Activated CD8-positive, alpha-beta memory T cell treated with anti-CD3 and anti-CD28 coated beads for 4 hours (primary cell): ENCODE data around the gene PATJ.
"Not testable (repeated sequence)": the region's sequence is repeated elsewhere in the genome, so short reads cannot be mapped to it uniquely, and the experiment has no call there.

Experiments used
- DNase-seq, 2 donors: peaks; one replicate each; pipeline ENCODE4 v3.0.0-alpha.2; 2020; ENCODE audit warnings: low read depth in 2 of 2

Gene PATJ

DNA sequence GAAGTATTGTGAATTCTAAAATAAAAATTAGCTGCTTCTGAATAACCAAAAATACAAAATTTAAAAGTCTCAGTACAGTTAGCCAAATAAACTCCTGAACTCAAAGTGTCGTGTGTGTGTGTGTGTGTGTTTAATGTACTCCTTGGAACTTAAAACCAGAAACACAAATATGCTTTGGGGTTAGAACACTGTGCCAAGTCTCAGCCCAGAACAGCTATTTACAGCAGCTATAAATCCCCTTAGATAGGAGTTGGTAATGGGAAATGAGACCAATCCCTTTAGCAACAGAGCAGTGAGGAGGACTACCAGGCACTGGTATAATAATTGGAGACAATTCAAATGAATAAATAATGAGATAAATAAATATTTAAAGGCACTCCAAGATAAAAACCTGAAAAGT lies 83.1 kb downstream of the PATJ start:
- DNase-seq = no peak

DNA sequence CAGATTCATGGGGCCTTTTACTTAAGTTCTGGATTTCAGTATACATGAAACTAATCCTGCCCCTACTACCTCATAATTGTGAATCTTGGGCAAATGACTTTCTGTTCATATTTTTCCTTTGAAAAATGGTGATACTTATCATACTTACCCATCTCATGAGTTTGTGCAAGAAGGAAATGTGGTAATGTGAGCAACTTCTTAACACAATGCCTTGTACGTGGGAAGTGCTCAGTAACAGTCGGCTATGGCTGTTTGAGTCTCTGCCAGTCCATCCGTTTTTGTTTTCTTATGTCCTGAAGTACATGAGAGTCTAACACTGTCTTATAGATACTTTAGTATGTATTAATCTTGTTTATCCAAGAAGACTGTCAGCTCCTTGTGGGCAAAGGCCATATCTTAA lies 86.5 kb downstream of the PATJ start:
- DNase-seq = no peak

DNA sequence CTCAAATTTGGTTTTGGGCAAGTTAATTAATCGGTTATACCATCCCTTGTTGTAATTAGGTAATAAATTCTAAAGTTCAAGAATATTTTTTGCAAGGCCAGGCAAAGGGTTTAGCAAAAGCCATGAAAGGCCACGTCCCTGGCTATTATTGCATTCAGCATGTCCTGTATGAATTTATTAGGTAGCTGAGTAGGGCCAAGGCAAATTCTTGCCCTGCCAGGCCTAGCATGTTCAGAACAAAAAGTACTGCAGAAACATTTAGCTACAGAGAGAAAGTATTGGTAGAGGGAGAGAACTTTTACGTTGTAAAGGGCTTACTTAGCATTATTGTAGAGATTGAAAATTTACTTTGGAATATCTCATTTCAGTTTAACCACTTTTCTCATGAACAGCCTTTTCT lies 94.4 kb downstream of the PATJ start:
- no peak for DNase-seq

DNA sequence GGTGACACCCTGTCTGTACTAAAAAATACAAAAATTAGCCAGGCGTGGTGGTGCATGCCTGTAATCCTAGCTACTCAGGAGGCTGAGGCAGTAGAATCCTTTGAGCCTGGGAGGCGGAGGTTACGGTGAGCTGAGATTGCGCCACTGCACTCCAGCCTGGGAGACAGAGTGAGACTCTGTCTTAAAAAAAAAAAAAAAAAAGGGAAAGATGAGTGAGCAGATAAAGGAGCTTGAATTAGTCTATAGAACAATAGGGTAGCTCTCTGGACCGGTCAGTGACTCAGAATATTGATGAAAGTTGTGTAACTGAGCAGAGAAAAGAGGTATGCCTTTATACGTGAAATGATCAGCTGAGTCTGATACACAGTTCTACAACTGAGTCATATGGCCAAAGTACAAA lies 95.3 kb downstream of the PATJ start:
- DNase-seq = not testable (repeated sequence)

DNA sequence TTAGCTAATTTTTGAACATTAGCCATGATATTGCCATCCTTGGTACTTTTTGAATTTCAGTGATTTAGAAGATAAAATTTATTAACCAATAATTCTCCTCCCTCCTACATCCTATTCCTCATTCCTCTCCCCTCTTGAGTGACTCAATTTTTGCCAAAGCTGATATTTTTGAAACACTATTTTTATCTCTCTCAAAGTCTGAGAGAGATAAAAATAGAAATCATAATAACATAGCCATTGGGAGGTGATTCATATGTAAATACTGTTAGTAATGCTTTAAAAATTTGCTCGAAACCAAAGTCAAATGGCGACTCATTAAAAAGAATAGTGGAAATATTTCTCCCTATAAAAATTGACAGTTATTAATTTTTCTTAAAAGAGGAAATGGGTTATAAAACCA lies 97.4 kb downstream of the PATJ start:
- DNase-seq = no peak

DNA sequence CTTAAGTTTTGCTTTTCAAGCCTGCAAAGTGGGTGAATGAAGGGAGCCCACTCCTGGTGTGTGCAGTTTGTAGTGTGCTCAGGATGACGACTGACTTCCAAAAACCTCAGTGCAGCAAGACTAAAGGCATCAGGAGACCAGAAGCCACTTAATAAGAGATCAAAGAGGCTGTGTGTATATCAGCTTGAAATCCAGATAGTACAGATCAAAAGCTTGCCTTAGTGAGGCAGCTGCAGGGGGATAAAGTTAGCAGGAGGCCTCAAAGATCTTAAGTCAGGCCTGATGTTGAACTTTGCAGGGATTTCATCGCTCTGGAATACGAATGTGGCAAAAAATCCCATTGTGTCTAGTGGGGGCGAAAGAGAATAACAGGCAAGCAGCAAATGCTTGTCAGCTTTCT lies 99.8 kb downstream of the PATJ start:
- DNase-seq = no peak

DNA sequence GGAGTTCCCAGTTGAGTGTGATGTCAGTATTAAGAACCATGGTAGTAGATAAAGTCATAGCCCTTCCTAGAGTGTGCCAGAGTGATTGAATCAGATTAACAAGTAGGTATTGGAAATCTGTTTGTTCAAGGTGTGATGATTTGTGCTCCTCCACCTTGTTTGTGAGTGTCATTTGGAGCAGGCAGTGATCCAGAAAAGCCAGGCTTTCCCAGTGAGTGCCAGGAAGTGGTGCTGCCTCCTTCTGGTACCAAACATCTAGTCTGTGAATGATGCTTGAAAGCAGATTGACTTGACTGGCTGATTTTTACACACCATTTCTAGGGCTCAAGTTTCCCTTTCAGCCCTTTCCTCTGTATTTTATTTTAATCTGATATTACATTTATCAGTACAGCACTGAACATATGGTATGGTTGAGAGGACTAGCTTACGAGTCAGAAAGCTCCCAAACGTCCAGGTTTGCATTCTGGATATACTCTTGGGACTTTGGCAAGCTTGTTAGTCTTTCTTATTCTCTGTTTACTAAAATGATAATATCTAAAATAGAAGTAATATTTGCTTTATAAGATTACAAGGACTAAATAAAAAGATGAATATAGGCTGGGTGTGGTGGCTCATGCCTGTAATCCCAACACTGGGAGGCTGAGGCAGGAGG lies 100.7 kb downstream of the PATJ start:
- no peak for DNase-seq

DNA sequence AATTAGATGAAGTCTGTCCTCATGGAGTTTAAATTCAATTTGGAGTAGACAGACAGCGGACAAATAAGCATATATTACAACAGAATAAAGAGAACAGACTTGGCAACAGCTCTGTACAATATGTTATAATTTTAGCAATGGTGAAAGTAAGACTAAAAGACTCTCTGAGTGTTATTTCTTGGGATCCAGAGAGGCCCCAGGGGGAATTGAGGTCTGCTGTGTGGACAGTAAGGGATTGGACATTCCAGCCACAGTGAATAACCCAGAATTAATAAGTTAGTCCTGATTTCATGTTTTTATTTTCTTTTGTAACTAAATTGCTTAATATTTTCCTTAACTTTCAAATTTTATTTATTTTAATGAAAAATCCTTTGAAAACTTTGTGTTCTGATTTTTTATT lies 101.7 kb downstream of the PATJ start:
- DNase-seq = no peak

DNA sequence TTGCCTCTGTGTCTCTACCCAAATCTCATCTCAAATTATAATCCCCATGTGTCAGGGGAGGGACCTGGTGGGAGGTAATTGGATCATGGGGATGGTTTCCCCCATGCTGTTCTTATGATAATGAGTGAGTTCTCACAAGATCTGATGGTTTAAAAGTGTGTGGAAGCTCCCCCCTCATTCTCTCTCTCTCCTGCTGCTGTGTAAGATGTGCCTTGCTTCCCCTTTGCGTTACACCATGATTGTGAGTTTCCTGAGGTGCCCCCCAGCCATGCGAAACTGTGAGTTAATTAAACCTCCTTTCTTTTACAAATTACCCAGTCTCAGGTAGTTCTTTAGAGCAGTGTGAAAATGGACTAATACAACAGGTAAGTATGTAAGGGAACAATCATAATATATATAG lies 102.4 kb downstream of the PATJ start:
- not testable (repeated sequence) for DNase-seq

DNA sequence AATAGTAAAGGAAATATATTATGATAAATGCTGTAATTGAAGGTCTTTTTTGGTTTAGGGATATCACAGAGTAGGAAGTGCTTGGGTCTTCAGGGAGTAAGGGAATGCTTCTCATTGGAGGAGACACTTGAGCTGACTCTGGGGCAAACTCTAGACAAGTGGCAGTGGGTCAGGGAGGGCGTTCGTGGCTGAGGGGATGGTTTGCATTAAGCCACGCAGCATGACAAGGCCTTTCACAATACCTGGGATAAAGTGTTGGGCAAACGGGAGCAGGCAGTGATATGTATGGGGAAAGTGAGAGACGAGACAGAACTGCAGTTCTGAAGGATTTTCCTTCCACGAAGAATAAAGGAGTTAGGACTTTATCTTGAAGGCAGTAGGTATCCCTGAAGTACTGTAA lies 109.0 kb downstream of the PATJ start:
- DNase-seq = no peak

DNA sequence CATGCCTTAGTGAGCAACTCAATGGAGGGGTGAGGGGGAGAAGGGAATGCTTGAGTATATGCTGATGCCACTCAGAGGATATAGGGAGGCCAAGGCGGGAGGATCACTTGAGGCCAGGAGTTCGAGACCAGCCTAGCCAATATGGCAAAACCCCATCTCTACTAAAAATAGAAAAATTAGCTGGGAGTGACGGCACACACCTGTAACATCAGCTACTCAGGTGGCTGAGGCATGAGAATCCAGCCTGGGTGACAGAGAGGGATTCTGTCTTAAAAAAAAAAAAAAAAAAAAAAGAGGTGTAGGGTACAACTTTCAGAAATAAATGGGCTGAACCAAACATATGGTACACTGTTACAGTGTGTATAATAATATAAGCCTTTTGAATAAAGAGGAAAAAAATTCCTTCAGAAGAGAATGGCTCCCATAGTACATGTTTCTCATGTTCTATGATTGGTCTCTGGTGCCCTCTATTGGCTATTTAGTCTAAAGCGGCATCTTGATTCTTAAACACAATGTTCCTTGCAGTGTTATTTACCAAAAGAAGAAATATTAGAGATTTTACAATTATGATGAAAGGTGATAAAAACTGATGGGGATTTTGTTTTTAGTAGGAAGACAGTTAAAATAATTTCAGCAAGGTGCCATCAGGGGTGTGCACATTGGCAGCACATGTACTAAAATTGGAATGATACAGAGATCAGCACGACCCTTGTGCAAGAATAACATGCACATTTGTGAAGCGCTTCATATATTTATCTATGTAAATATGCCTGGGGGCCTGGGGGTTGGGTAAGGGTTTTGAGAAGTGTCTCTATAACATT lies 109.8 kb downstream of the PATJ start:
- DNase-seq = no peak

DNA sequence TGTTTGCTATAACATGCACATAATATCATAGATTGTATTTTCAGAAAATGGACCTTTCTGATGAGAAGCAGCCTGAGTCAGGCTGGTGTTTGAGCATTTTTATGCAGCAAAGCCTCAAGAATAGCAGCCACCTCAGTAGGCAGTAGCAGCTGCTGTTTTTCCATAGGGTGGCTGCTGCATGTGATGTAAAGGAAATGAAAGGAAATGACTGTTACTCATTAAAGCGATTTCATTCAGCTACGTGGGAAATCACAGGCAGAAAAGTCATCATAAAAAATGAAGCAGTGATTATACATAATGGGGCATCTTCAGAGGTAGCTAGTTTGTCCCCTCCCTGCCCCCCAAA lies 110.4 kb downstream of the PATJ start:
- DNase-seq = no peak

DNA sequence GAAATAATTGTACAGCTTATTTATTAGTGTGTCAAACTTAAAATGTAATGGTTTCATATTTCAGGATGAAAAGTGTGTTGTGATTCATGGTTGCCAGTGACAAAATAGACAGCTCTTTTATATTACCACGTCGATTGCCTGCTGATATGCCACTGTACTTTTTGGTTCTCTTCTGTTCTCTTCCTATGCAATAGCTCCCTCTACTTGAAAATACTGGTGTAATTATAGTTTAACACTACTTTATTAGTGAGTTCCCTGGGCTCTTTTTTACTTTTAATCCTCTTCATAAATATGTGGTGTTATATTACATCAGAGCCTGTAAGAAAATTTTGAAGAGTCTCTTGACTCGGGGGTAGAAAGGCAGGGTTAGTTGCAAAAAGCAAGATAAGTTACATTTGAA lies 111.3 kb downstream of the PATJ start:
- no peak for DNase-seq

DNA sequence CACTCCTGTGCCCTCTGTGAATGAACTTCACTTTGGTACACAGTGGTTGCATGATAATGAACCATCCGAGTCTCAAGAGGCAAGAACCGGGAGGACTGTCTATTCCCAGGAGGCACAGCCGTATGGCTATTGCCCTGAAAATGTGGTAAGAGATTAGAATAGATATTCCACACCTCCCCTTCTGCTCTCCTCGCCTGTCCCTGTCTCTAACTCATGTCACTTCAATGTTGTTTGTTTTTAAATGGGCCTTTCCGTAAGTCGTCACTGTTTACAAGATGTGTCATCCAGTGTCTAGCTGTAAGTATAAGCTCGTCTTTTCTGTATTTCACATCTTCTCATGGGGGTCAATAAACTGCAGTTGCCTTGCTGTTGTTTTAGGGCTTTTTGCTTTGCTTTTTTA lies 122.2 kb downstream of the PATJ start:
- DNase-seq = no peak

DNA sequence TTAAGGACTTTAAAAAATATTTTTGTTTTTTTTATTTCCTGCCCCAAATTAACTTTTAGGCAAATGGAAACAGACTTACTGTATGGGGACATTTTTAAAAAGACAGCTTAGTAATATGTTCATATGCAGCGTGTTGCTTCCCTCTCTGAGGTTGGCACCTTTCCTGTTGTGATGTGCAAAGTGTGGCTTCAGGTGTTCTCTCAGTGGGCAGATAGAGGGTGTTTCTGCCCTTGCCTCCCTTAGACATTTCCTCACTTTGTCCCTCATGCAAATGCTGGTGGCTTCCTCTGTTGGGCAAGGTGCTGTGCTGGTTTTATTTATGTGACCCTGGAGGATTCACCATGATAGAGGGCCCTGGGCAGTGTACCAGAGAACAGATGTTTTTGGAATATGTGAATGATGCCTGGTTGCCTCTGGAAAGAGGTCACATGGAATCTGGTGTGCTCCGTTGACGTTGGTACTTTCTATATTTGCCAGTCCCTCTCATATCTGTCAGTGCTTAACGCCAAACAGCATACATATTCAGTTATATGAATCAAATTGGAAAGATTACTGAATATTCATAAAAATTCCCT lies 123.5 kb downstream of the PATJ start:
- no peak for DNase-seq

DNA sequence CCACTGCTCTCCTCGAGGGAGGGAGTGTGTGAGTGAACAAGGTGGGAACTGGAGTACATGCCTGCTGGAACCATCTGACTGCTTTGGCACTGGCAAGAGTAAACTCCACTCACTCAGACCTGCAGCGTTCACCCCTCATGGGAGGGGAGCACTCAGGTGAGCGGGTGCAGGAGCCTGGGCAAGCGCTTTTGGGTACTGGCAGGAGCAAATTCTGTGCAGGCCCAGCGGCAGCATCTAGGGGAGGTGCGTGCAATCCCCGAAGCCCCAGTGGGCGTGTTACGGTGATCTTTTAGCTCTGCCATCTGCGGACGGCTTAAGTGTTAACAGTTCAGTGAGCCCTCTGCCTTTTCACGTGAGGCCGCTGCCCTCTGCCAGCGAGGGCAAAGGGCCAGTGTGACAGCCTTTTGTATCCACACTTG lies 127.4 kb downstream of the PATJ start:
- no peak for DNase-seq

DNA sequence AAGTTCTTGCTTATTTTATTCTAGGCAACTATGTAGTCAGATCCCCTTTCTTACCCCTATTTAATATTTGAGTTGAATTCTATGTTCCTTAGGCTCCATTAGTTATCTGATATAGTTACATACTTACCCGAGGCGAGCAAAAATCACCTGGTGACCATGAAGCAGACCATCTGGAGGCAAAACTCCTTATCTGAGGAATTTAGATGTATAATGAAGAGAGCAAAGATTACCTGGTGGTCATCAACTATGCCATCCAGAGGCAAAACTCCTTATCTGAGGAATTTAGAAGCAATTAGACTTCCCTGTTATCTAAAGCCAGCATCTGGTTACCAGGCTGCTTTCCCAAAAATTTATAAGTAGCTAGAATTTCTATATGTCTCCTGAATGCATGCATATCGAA lies 129.9 kb downstream of the PATJ start:
- DNase-seq = no peak

DNA sequence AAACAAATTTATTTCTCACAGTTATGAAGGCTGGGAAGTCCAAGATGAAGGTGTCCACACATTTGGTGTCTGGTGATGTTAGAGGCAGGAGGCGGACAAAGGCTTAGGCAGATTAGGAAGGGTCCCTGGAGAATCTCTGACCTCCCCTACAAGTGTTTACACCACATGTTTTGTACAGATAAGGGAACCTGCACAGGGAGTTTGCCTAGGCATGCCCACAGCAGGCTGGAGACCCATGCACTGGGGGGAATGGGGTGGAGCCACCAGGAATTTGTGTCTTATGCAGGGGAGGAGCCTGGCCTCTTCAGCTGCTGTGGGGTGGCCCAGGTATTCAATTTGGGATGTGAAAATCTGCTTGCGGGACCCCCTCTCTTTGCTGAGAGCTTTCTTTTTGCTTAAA lies 131.3 kb downstream of the PATJ start:
- DNase-seq = no peak

DNA sequence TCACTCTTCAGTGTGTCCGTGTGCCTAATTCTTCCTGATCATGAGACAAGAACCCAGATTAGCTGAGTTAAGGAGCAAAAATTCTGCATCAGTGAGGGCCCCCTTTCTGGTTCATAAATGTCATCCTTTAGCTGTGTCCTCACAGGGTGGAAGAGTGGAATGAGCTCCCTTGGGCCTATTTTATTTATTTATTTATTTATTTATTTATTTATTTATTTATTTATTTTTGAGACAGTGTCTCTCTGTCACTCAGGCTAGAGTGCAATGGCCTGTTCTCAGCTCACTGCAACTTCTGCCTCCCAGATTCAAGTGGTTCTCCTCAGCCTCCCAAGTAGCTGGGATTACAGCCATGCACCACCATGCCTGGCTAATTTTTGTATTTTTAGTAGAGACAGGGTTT lies 131.7 kb downstream of the PATJ start:
- no peak for DNase-seq

DNA sequence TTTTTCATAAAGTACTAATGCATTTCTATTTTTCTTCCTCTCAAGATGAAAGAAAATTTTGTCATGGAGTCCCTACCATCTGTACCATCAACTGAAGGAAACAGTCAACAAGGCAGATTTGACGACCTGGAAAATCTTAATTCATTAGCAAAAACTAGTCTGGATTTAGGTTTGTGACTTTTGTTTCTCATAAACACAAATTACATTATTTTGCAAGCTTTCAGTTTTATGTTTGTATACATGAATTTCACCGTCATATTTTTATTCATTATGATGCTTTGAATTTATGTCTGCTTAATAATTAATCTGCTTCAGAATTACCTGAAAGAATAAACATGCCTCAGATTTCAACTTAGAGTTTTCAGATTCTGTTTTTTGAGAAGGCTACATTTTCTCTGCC lies 132.9 kb downstream of the PATJ start:
- no peak for DNase-seq

DNA sequence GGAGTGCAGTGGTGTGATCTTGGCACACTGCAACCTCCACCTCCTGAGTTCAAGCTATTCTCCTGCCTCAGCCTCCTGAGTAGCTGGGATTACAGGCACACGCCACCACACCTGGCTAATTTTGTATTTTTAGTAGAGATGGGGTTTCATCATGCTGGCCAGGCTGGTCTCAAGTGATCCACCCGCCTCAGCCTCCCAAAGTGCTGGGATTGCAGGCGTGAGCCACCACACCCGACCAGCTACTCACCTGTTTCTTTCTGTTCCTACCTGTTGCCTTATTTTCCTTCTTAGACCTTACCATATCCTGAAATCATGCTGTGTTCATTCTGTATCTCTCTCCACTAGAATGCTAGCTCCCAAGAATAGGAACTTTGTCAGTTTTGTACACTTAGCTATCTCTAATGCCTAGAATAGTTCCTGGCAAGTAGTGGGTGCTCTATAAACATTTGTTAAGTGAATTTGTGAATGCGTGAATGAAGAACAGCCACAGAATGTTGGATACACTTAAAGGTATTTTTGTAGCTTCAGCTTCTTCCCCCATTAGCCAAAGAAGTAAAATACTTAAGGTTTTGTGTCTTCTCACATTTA lies 137.7 kb downstream of the PATJ start:
- not testable (repeated sequence) for DNase-seq

DNA sequence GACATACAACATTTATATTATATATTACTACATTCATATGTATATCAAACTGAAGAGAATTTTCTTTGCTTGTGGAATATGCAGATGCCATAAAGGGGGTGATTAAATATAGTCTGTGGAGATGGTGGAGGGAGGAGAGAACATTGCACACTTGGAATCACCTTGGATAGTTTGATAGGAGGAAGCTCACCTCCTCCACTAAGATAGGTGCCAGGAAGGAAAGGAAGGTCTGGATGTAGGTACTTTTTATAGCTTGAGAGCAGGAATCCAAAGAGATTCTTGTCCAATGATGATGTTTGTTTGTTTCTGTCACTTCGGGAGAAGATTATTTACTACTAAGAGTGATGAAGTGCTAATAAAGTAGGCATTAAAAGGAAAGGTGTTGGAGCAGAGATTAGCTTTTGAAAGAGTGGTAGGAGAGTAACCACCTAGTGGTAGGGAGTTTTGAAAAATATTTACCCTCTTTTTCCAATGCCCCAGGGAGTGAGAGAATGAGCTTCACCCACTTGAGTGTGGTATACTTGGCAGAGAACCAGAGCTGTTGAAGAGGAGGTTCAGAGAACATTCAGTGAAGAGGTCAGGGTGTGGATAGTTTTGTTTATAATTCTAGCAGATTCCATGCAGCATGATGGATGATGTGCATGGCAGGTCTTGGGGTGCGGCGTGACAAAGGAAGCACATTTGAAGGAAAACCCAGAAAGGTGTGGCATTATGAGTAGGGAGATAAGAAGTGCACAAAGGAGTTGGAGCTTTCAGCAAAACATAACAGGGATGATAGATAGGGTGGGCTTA lies 145.0 kb downstream of the PATJ start:
- no peak for DNase-seq
